Ovary (tissue), 9 donors: Measurements from ENCODE around the gene DEAF1. TPM values are rescaled to one million over a fixed set of nuclear protein-coding genes. Genes with fewer than 3 reads are reported as not detected.

Source experiments
- DNase-seq, 5 donors: peaks; one replicate each; pipeline ENCODE4 v3.0.0-alpha.2; 2019 to 2020
- H3K27ac ChIP-seq, 2 donors: fragments of 200-600 bp; one replicate each; pipeline versions ENCODE4 v1.5.1 to v1.8.0; 2019 to 2022
- H3K27me3 ChIP-seq: fragments of 200-600 bp; one replicate; pipeline ENCODE4 v1.8.0; 2022
- H3K36me3 ChIP-seq: fragments of 200-600 bp; sonication (generic); one replicate; pipeline ENCODE4 v1.5.1; 2019
- H3K4me1 ChIP-seq: one replicate; pipeline ENCODE4 v1.8.1; 2013; ENCODE audit warnings: mild to moderate bottlenecking, moderate library complexity; ENCODE audit not compliant: insufficient read depth
- H3K4me3 ChIP-seq: fragments of 200-600 bp; sonication (generic); one replicate; pipeline ENCODE4 v1.5.1; 2017
- H3K9me3 ChIP-seq, 2 donors: fragments of 200-600 bp in 1 of 2; sonication (generic) in 1 of 2; one replicate each; pipeline versions ENCODE4 v1.5.1 to v1.8.1; 2013 to 2019; ENCODE audit warnings: mild to moderate bottlenecking in 1 of 2, moderate library complexity in 1 of 2
- EP300 ChIP-seq: sonication (generic); formaldehyde crosslinking; IDR thresholded peaks from one replicate; pipeline ENCODE4 v1.6.1; 2017; ENCODE audit warnings: antibody characterized with exemption
- POLR2A ChIP-seq: fragments of 450-650 bp; IDR thresholded peaks from one replicate; pipeline ENCODE4 v1.6.1; 2017; ENCODE audit warnings: antibody characterized with exemption, mild to moderate bottlenecking, moderate library complexity
- WGBS, 3 donors: extraction: QIAGEN DNeasy Blood & Tissue Kit in 1 of 3; methylation state at CpG; one replicate each; pipeline versions ENCODE4 v1.1.5 to v1.1.7; 2013 to 2017; 5-methylcytosine and 5-hydroxymethylcytosine counted together
- intact Hi-C, 4 donors: fragments of 100-400 bp; cut with DNase I; formaldehyde crosslinking; loops; one replicate each; pipeline versions ENCODE4 v1.11.0 to v1.15.1; 2022 to 2023
- polyA plus RNA-seq, 2 donors: library from polyadenylated mRNA; stranded (reverse); fragments of 200-250 nt in 1 of 2; fragments of 350-450 nt in 1 of 2; fragmentation: Illumina TruSeq in 1 of 2; extraction: RNeasy Lipid Tissue Mini Kit (QIAGEN cat#74804) in 1 of 2; gene quantifications; one replicate each; pipeline ENCODE4 v1.2.3, GENCODE V29; 2013 to 2014
- total RNA-seq, 7 donors: library from RNA; depleted of rRNA in 2 of 7; stranded (reverse); fragments of >200 nt in 2 of 7; fragmentation: NEBNext Ultra II Directional in 3 of 7; extraction: Animal tissue kit (Norgen Biotek cat#: 25700) in 3 of 7; gene quantifications; one replicate each; pipeline versions ENCODE4 v1.1.0 to v1.2.4, GENCODE V29; 2016 to 2023
- TF ChIP-seq, protein P1 (sequence below), 3 donors: fragments of 450-650 bp in 2 of 3; fragments of 200-600 bp in 1 of 3; IDR thresholded peaks; one replicate each; pipeline versions ENCODE4 v1.5.1 to v1.8.0; 2016 to 2022; ENCODE audit warnings: antibody characterized with exemption in 3 of 3, mild to moderate bottlenecking in 1 of 3
- donor health status: DM: no; HTN: no; CAD: no; lungs with moderate emphysema.
- donor health status: DM: no; HTN: no; CAD: no.
- donor health status: Bipolar disorder and iron deficiency.
- donor health status: DM: yes; HTN: yes; CAD: no.
- donor health status: DM: no; HTN: no; CAD: no.
- donor health status: DM: yes; HTN: yes; CAD: no.

Gene DEAF1
- total and polyA plus RNA-seq, 9 donors, result 10.2 to 43.4 (median 28.6) TPM

DNA sequence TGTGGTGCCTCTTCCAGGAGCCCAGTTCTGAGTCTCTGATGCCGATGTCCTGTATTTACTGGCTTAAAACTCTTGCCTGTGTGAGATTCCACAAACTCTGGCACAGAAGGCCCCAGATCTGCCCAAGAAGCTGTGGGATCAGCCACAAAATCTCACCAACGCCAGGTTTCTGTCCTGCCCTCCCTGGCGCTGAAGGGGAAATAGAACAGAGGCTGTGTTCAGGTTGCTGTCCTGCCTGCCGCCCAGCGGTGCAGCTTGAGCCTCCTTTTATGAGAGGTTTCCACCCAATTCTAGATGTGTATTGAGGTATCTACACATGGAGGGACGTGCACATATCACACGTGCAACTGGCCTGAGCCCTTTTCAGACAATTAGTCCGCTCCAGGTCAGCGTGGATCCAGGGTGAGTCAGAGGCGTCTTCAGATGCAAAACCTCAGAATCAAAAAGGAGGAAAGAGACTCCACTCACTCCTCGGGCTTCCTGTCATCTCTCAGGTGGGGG lies 2.8 kb upstream of the DEAF1 start:
- intact Hi-C loops, result no loop called here
- Histone ChIP-seq H3K4me1 (peaks cover 19% of the 10 kb centered on the region), H3K4me3 (no peak overlapping the region), H3K27me3 (no peaks in the 10 kb centered on the region), H3K36me3 (no peaks in the 10 kb centered on the region), H3K9me3 (no peaks in the 10 kb centered on the region), H3K27ac (peak overlapping the region in 1 of 2 donors; percentile 37)
- DNase-seq, result peak in 1 of 5 donors; percentile 22
- 79 to 86% (median 81%) methylated on average over 11 of the region's 11 CpGs for WGBS, 3 donors
- TF ChIP-seq POLR2A (no peak), EP300 (no peak)
- TF ChIP-seq, protein P1, sequence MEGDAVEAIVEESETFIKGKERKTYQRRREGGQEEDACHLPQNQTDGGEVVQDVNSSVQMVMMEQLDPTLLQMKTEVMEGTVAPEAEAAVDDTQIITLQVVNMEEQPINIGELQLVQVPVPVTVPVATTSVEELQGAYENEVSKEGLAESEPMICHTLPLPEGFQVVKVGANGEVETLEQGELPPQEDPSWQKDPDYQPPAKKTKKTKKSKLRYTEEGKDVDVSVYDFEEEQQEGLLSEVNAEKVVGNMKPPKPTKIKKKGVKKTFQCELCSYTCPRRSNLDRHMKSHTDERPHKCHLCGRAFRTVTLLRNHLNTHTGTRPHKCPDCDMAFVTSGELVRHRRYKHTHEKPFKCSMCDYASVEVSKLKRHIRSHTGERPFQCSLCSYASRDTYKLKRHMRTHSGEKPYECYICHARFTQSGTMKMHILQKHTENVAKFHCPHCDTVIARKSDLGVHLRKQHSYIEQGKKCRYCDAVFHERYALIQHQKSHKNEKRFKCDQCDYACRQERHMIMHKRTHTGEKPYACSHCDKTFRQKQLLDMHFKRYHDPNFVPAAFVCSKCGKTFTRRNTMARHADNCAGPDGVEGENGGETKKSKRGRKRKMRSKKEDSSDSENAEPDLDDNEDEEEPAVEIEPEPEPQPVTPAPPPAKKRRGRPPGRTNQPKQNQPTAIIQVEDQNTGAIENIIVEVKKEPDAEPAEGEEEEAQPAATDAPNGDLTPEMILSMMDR (IDR thresholded peaks at IDR 0.05), result no peak

DNA sequence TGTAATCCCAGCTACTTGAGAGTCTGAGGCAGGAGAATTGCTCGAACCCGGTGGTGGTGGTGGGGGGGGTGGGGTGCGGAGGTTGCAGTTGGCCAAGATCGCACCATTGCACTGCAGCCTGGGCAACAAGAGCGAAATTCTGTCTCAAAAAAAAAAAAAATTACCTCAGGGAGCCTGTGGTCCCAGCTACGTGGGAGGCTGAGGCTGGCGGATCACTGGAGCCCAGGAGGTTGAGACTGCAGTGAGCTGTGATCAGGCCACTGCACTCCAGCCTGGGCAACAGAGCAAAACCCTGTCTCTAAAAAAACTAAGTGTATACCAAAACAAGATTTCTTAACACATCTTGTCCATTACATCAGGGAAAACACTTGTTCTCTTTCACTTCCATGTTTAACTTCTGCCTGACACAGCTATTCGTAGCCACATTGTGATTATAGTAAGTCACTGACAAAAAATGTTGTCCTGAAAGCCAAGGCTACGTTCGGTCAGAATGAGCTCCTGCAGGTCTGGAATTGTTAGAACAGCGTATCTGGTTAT lies 2.0 kb upstream of the DEAF1 start:
- Histone ChIP-seq H3K4me1 (peaks cover 13% of the 10 kb centered on the region), H3K27me3 (no peaks in the 10 kb centered on the region), H3K4me3 (peak overlapping the region; percentile 100), H3K36me3 (no peaks in the 10 kb centered on the region), H3K9me3 (no peaks in the 10 kb centered on the region), H3K27ac (peak overlapping the region in 1 of 2 donors; percentile 37)
- WGBS, 3 donors, result 46 to 54% (median 53%) methylated on average over 11 of the region's 11 CpGs
- TF ChIP-seq EP300 (no peak), POLR2A (no peak)
- intact Hi-C loops, result no loop called here
- DNase-seq, result peak in 1 of 5 donors; percentile 23

DNA sequence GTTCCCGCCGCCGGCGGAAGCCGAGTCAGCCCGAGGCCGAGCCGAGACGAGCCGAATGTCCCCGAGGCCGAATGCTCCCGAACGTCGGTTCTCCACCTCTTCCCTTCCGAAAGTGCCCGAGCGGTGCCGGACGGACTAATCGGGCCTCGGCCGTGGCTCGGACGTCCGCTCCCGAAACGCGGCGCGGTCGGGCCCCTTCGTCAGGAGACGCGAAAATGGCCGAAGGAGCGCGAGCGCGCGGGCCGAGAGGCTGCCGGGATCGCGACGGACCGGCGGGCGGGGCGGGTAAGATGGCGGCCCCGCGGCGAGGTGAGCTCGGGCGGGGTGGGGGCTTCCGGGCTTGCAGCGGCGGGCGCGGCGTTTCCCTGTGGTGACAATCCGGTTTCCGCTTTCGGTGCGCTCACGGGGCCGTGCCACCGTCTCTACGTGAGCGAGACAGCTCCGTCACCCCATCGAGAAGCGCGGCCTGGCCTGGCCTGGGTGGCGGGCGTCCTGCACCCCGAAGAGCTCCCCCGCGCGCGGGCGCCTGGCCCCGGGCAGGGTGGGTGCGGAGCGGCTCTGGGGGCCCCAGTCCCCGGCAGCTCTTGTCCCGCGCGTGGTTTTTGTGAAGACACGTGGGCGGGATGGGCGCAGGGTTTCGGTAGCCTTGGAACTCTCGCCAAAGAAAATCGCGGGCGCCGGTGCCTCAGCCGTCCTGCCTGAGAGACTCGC lies 671 bp upstream of the DEAF1 start, which contains the start of gene TMEM80:
Gene TMEM80 (plus strand): TSS at position 279 of the 711 bp plus-strand sequence. CDS start 12 bp downstream, at position 291.
- WGBS, 3 donors, result 0 to 1% (median 0%) methylated on average over 28 to 101 of the region's 101 CpGs

DNA sequence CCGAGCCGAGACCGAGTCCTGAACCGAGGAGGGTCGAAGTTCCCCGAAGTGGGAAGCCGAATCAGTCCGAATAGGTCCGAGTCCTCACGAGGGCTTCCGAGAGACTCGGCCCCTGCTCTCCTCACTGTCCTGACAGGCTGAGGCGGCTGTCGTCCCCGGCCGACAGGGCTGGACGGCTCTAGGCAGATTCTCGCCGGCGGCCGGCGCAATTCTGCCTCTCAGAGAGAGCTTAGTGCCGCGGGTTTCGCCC lies 191 bp upstream of the DEAF1 start:
- Histone ChIP-seq H3K27ac (peak overlapping the region; percentile 99 to 100), H3K9me3 (no peaks in the 10 kb centered on the region), H3K36me3 (no peaks in the 10 kb centered on the region), H3K4me1 (peaks cover 13% of the 10 kb centered on the region), H3K4me3 (peak overlapping the region; percentile 100), H3K27me3 (no peaks in the 10 kb centered on the region)
- intact Hi-C loops, result no loop called here
- TF ChIP-seq POLR2A (no peak), EP300 (no peak)
- TF ChIP-seq, protein P1 (IDR thresholded peaks at IDR 0.05), result no peak
- WGBS, 3 donors, result 1 to 2% (median 1%) methylated on average over 14 to 25 of the region's 25 CpGs
- no peak for DNase-seq

More for the DNA sequence above, 671 bp upstream of the DEAF1 start, which contains the start of gene TMEM80:
- intact Hi-C loops, result no loop called here
- Histone ChIP-seq H3K27me3 (no peaks in the 10 kb centered on the region), H3K9me3 (no peaks in the 10 kb centered on the region), H3K4me3 (peak within 1 kb of the TSS; percentile 100), H3K4me1 (peaks cover 13% of the 10 kb centered on the region), H3K36me3 (no peaks in the 10 kb centered on the region), H3K27ac (peak within 1 kb of the TSS; percentile 99 to 100)
- peak; percentile 99 to 100 (median 99) for DNase-seq
- TF ChIP-seq, protein P1 (IDR thresholded peaks at IDR 0.05), result no peak
- TF ChIP-seq POLR2A, result peak; percentile 41
